ENCODE data around the gene SHANK1.

Gene SHANK1

GRCh38 chr19:50659318-50660087 lies 60.1 kb downstream of the SHANK1 start:
- DNase-seq (ENCODE audit: low spot score): no peak

- DNase-seq (ENCODE audit: low spot score): peak; percentile 98
Observed at GRCh38 chr19:50658441-50659317, 60.9 kb downstream of the SHANK1 start.

- peak; percentile 94 for DNase-seq (ENCODE audit: low spot score)
Observed at GRCh38 chr19:50657712-50658440, 61.7 kb downstream of the SHANK1 start.

GRCh38 chr19:50657222-50657669 lies 62.4 kb downstream of the SHANK1 start:
- DNase-seq (ENCODE audit: low spot score): no peak

GRCh38 chr19:50654882-50655281 lies 64.7 kb downstream of the SHANK1 start:
- no peak for DNase-seq (ENCODE audit: low spot score)

- no peak for DNase-seq (ENCODE audit: low spot score)
Observed at GRCh38 chr19:50652722-50653121, 66.9 kb downstream of the SHANK1 start.

- no peak for DNase-seq (ENCODE audit: low spot score)
Observed at GRCh38 chr19:50651174-50651573, 68.4 kb downstream of the SHANK1 start.

GRCh38 chr19:50649433-50650391 lies 69.9 kb downstream of the SHANK1 start, which contains the start of gene C19orf81:
C19orf81 (plus strand) TSS chr19:50649445; CDS start chr19:50649445, 0 bp downstream.
- no peak for DNase-seq (ENCODE audit: low spot score)

GRCh38 chr19:50648659-50649058 lies 70.9 kb downstream of the SHANK1 start:
- no peak for DNase-seq (ENCODE audit: low spot score)

- DNase-seq (ENCODE audit: low spot score): no peak
Observed at GRCh38 chr19:50647879-50648615, 71.6 kb downstream of the SHANK1 start.

- no peak for DNase-seq (ENCODE audit: low spot score)
Observed at GRCh38 chr19:50646074-50646807, 73.4 kb downstream of the SHANK1 start.

- no peak for DNase-seq (ENCODE audit: low spot score)
Observed at GRCh38 chr19:50645107-50645506, 74.5 kb downstream of the SHANK1 start.

GRCh38 chr19:50644315-50644915 lies 75.2 kb downstream of the SHANK1 start:
- DNase-seq (ENCODE audit: low spot score): no peak

GRCh38 chr19:50640368-50640767 lies 79.2 kb downstream of the SHANK1 start:
- DNase-seq (ENCODE audit: low spot score): no peak

GRCh38 chr19:50639121-50640112 lies 80.2 kb downstream of the SHANK1 start, which contains the start of gene SYT3:
SYT3 (minus strand) TSS chr19:50639881; CDS start chr19:50637411, 2,470 bp downstream.
- peak; percentile 70 for DNase-seq (ENCODE audit: low spot score)

- DNase-seq (ENCODE audit: low spot score): no peak
Observed at GRCh38 chr19:50638600-50638999, 81.0 kb downstream of the SHANK1 start.

- DNase-seq (ENCODE audit: low spot score): no peak
Observed at GRCh38 chr19:50636317-50637085, 83.1 kb downstream of the SHANK1 start.
